ENCODE measurements around the gene RTRAF. TPM values are rescaled to one million over a fixed set of nuclear protein-coding genes. Genes with fewer than 3 reads are reported as not detected.

Gene RTRAF
- total RNA-seq, 1 experiment from 2014 or later: 93.7 TPM

DNA sequence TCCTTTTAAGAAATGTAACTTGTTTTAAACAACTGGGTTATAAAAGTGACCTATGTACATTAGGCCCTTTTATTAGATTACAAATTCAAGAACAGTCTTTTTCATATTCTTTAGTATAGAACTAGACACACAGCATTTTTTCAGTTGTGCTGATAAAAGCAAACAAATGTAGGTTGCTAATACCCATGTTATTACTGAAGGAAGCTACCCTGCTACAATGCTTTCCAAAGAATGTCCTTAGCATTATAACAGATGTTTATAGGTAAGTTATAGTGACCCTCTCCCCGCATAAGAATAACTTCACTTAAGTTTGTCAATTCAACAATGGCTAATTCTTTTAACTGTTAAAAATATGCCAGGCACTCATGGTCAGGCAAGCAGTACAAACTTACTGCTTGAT, 17.9 kb downstream of the RTRAF start:
- in situ Hi-C loops (cut with HindIII; ENCODE audit: low pct_unique_long_range_greater_than_20kb, low sequenced_read_pairs): no loop called here
- ChIA-PET POLR2A (no interaction called here), CTCF (no interaction called here)

GRCh38 chr14:52007637-52008036, 18.3 kb downstream of the RTRAF start:
- DNase-seq (ENCODE audit: low read depth, low spot score): no peak
- Histone ChIP-seq H3K4me3 (ENCODE audit: low read depth in 2 of 2, low read length in 2 of 2) (no peak overlapping the region), H3K36me3 (ENCODE audit: control insufficient read depth, insufficient read depth, low read length) (peaks cover 25% of the 10 kb centered on the region), H3K9me3 (ENCODE audit: control insufficient read depth, insufficient read depth, low read depth, low read length) (no peaks in the 10 kb centered on the region), H3K4me1 (ENCODE audit: control insufficient read depth, insufficient read depth, low read length) (no peaks in the 10 kb centered on the region), H3K27ac (ENCODE audit: low read length) (no peak overlapping the region), H3K27me3 (ENCODE audit: control insufficient read depth, insufficient read depth, low read length) (no peaks in the 10 kb centered on the region)
- in situ Hi-C loops (cut with HindIII; ENCODE audit: low pct_unique_long_range_greater_than_20kb, low sequenced_read_pairs): no loop called here
- ChIA-PET POLR2A (no interaction called here), CTCF (no interaction called here)
- no TSS peak for BruUV-seq (replicated peaks)
- intact Hi-C loops (cut with micrococcal nuclease; ENCODE audit: unreplicated experiment): no loop called here
- no peak for TF ChIP-seq TCF7L2 (IDR thresholded peaks at IDR 0.05; ENCODE audit: low read depth, low read length)
- no peak for TF ChIP-seq POLR2AphosphoS5 (IDR thresholded peaks at IDR 0.05; ENCODE audit: low read depth, low read length)
- no peak for TF ChIP-seq SIN3A (IDR thresholded peaks at IDR 0.05; ENCODE audit: borderline replicate concordance, insufficient read depth, low read depth, low read length)
- TF ChIP-seq, protein P1, sequence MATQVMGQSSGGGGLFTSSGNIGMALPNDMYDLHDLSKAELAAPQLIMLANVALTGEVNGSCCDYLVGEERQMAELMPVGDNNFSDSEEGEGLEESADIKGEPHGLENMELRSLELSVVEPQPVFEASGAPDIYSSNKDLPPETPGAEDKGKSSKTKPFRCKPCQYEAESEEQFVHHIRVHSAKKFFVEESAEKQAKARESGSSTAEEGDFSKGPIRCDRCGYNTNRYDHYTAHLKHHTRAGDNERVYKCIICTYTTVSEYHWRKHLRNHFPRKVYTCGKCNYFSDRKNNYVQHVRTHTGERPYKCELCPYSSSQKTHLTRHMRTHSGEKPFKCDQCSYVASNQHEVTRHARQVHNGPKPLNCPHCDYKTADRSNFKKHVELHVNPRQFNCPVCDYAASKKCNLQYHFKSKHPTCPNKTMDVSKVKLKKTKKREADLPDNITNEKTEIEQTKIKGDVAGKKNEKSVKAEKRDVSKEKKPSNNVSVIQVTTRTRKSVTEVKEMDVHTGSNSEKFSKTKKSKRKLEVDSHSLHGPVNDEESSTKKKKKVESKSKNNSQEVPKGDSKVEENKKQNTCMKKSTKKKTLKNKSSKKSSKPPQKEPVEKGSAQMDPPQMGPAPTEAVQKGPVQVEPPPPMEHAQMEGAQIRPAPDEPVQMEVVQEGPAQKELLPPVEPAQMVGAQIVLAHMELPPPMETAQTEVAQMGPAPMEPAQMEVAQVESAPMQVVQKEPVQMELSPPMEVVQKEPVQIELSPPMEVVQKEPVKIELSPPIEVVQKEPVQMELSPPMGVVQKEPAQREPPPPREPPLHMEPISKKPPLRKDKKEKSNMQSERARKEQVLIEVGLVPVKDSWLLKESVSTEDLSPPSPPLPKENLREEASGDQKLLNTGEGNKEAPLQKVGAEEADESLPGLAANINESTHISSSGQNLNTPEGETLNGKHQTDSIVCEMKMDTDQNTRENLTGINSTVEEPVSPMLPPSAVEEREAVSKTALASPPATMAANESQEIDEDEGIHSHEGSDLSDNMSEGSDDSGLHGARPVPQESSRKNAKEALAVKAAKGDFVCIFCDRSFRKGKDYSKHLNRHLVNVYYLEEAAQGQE (IDR thresholded peaks at IDR 0.05; ENCODE audit: insufficient read depth in 1 of 2, low read depth in 2 of 2, low read length in 1 of 2): no peak
- TF ChIP-seq, protein P2, sequence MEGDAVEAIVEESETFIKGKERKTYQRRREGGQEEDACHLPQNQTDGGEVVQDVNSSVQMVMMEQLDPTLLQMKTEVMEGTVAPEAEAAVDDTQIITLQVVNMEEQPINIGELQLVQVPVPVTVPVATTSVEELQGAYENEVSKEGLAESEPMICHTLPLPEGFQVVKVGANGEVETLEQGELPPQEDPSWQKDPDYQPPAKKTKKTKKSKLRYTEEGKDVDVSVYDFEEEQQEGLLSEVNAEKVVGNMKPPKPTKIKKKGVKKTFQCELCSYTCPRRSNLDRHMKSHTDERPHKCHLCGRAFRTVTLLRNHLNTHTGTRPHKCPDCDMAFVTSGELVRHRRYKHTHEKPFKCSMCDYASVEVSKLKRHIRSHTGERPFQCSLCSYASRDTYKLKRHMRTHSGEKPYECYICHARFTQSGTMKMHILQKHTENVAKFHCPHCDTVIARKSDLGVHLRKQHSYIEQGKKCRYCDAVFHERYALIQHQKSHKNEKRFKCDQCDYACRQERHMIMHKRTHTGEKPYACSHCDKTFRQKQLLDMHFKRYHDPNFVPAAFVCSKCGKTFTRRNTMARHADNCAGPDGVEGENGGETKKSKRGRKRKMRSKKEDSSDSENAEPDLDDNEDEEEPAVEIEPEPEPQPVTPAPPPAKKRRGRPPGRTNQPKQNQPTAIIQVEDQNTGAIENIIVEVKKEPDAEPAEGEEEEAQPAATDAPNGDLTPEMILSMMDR (IDR thresholded peaks at IDR 0.05): no peak
- ATAC-seq: no peak

More for the DNA sequence above, 17.9 kb downstream of the RTRAF start:
- Histone ChIP-seq H3K36me3 (ENCODE audit: control insufficient read depth, insufficient read depth, low read length) (peaks cover 25% of the 10 kb centered on the region), H3K4me1 (ENCODE audit: control insufficient read depth, insufficient read depth, low read length) (no peaks in the 10 kb centered on the region), H3K27ac (ENCODE audit: low read length) (no peak overlapping the region), H3K9me3 (ENCODE audit: control insufficient read depth, insufficient read depth, low read depth, low read length) (no peaks in the 10 kb centered on the region), H3K4me3 (ENCODE audit: low read depth in 2 of 2, low read length in 2 of 2) (no peak overlapping the region), H3K27me3 (ENCODE audit: control insufficient read depth, insufficient read depth, low read length) (no peaks in the 10 kb centered on the region)
- no TSS peak for BruUV-seq (replicated peaks)
- intact Hi-C loops (cut with micrococcal nuclease; ENCODE audit: unreplicated experiment): no loop called here
- TF ChIP-seq, protein P1 (IDR thresholded peaks at IDR 0.05; ENCODE audit: insufficient read depth in 1 of 2, low read depth in 2 of 2, low read length in 1 of 2): no peak
- TF ChIP-seq TCF7L2 (IDR thresholded peaks at IDR 0.05; ENCODE audit: low read depth, low read length) (no peak), SIN3A (IDR thresholded peaks at IDR 0.05; ENCODE audit: borderline replicate concordance, insufficient read depth, low read depth, low read length) (no peak), POLR2AphosphoS5 (IDR thresholded peaks at IDR 0.05; ENCODE audit: low read depth, low read length) (no peak)
- TF ChIP-seq, protein P2 (IDR thresholded peaks at IDR 0.05): no peak
- ATAC-seq: no peak
- DNase-seq (ENCODE audit: low read depth, low spot score): no peak
